Measurements from ENCODE around the gene EXD3.
A peak's percentile ranks its signal among the peaks of the same experiment; 100 is the strongest.
"Not testable (repeated sequence)": the region's sequence is repeated elsewhere in the genome, so short reads cannot be mapped to it uniquely, and the experiment has no call there.

The EXD3 gene

GRCh38 chr9:137382444-137383080 is 40.4 kb downstream of the EXD3 start:
- H3K27me3 Mint-ChIP-seq (ENCODE audit: low read depth): no peaks in the 10 kb centered on the region
- no peak overlapping the region for H3K27ac Mint-ChIP-seq
- H3K4me1 Mint-ChIP-seq (ENCODE audit: low read depth): no peaks in the 10 kb centered on the region
- H3K9me3 Mint-ChIP-seq: no peaks in the 10 kb centered on the region
- H3K4me3 Mint-ChIP-seq: no peak overlapping the region
- H3K36me3 Mint-ChIP-seq (ENCODE audit: low read depth): no peaks in the 10 kb centered on the region

GRCh38 chr9:137381501-137382443 is 41.2 kb downstream of the EXD3 start:
- Mint-ChIP-seq H3K27ac (no peak overlapping the region), H3K4me3 (no peak overlapping the region), H3K27me3 (ENCODE audit: low read depth) (no peaks in the 10 kb centered on the region)

GRCh38 chr9:137380606-137381005 is 42.4 kb downstream of the EXD3 start:
- no peaks in the 10 kb centered on the region for H3K4me1 Mint-ChIP-seq (ENCODE audit: low read depth)
- no peak overlapping the region for H3K27ac Mint-ChIP-seq
- H3K9me3 Mint-ChIP-seq: no peaks in the 10 kb centered on the region
- H3K36me3 Mint-ChIP-seq (ENCODE audit: low read depth): no peaks in the 10 kb centered on the region
- no peaks in the 10 kb centered on the region for H3K27me3 Mint-ChIP-seq (ENCODE audit: low read depth)
- no peak overlapping the region for H3K4me3 Mint-ChIP-seq

More at GRCh38 chr9:137381501-137382443, 41.2 kb downstream of the EXD3 start:
- Mint-ChIP-seq H3K9me3 (no peaks in the 10 kb centered on the region), H3K4me1 (ENCODE audit: low read depth) (no peaks in the 10 kb centered on the region), H3K36me3 (ENCODE audit: low read depth) (no peaks in the 10 kb centered on the region)

GRCh38 chr9:137380171-137380570 is 42.8 kb downstream of the EXD3 start:
- no peaks in the 10 kb centered on the region for H3K9me3 Mint-ChIP-seq
- no peaks in the 10 kb centered on the region for H3K27me3 Mint-ChIP-seq (ENCODE audit: low read depth)
- no peak overlapping the region for H3K27ac Mint-ChIP-seq
- no peak overlapping the region for H3K4me3 Mint-ChIP-seq
- H3K36me3 Mint-ChIP-seq (ENCODE audit: low read depth): no peaks in the 10 kb centered on the region
- H3K4me1 Mint-ChIP-seq (ENCODE audit: low read depth): no peaks in the 10 kb centered on the region

- no peaks in the 10 kb centered on the region for H3K36me3 Mint-ChIP-seq (ENCODE audit: low read depth)
- H3K27ac Mint-ChIP-seq: no peak overlapping the region
- no peaks in the 10 kb centered on the region for H3K27me3 Mint-ChIP-seq (ENCODE audit: low read depth)
- no peaks in the 10 kb centered on the region for H3K4me1 Mint-ChIP-seq (ENCODE audit: low read depth)
- no peak overlapping the region for H3K4me3 Mint-ChIP-seq
- H3K9me3 Mint-ChIP-seq: no peaks in the 10 kb centered on the region
These were observed 43.2 kb downstream of the EXD3 start for GRCh38 chr9:137379761-137380161.

- not testable (repeated sequence) for H3K4me1 Mint-ChIP-seq (ENCODE audit: low read depth); H3K36me3 Mint-ChIP-seq (ENCODE audit: low read depth); H3K27me3 Mint-ChIP-seq (ENCODE audit: low read depth); H3K9me3 Mint-ChIP-seq; H3K4me3 Mint-ChIP-seq
- H3K27ac Mint-ChIP-seq: peak overlapping the region; percentile 1
These were observed 44.1 kb downstream of the EXD3 start for GRCh38 chr9:137378688-137379410.

GRCh38 chr9:137376386-137376785 is 46.6 kb downstream of the EXD3 start:
- Mint-ChIP-seq H3K4me3 (no peak overlapping the region), H3K27ac (no peak overlapping the region), H3K27me3 (ENCODE audit: low read depth) (no peaks in the 10 kb centered on the region), H3K36me3 (ENCODE audit: low read depth) (no peaks in the 10 kb centered on the region), H3K9me3 (no peaks in the 10 kb centered on the region), H3K4me1 (ENCODE audit: low read depth) (no peaks in the 10 kb centered on the region)

- Mint-ChIP-seq H3K9me3 (no peaks in the 10 kb centered on the region), H3K4me1 (ENCODE audit: low read depth) (no peaks in the 10 kb centered on the region), H3K27me3 (ENCODE audit: low read depth) (no peaks in the 10 kb centered on the region), H3K4me3 (no peak overlapping the region), H3K27ac (no peak overlapping the region), H3K36me3 (ENCODE audit: low read depth) (no peaks in the 10 kb centered on the region)
These were observed 47.5 kb downstream of the EXD3 start for GRCh38 chr9:137375321-137376058.

- no peak overlapping the region for H3K27ac Mint-ChIP-seq
- H3K9me3 Mint-ChIP-seq: no peaks in the 10 kb centered on the region
- H3K4me1 Mint-ChIP-seq (ENCODE audit: low read depth): no peaks in the 10 kb centered on the region
- H3K27me3 Mint-ChIP-seq (ENCODE audit: low read depth): no peaks in the 10 kb centered on the region
- no peak overlapping the region for H3K4me3 Mint-ChIP-seq
- H3K36me3 Mint-ChIP-seq (ENCODE audit: low read depth): no peaks in the 10 kb centered on the region
These were observed 48.7 kb downstream of the EXD3 start for GRCh38 chr9:137374131-137374845.

- no peaks in the 10 kb centered on the region for H3K36me3 Mint-ChIP-seq (ENCODE audit: low read depth)
- H3K4me3 Mint-ChIP-seq: no peak overlapping the region
- no peaks in the 10 kb centered on the region for H3K27me3 Mint-ChIP-seq (ENCODE audit: low read depth)
- H3K9me3 Mint-ChIP-seq: no peaks in the 10 kb centered on the region
- no peaks in the 10 kb centered on the region for H3K4me1 Mint-ChIP-seq (ENCODE audit: low read depth)
- no peak overlapping the region for H3K27ac Mint-ChIP-seq
These were observed 49.4 kb downstream of the EXD3 start for GRCh38 chr9:137373611-137373980.

GRCh38 chr9:137372693-137373610 is 50.0 kb downstream of the EXD3 start:
- Mint-ChIP-seq H3K9me3 (no peaks in the 10 kb centered on the region), H3K4me3 (no peak overlapping the region), H3K4me1 (ENCODE audit: low read depth) (no peaks in the 10 kb centered on the region), H3K27ac (no peak overlapping the region), H3K27me3 (ENCODE audit: low read depth) (no peaks in the 10 kb centered on the region), H3K36me3 (ENCODE audit: low read depth) (no peaks in the 10 kb centered on the region)

- H3K4me3 Mint-ChIP-seq: no peak overlapping the region
- no peaks in the 10 kb centered on the region for H3K36me3 Mint-ChIP-seq (ENCODE audit: low read depth)
- no peaks in the 10 kb centered on the region for H3K9me3 Mint-ChIP-seq
- H3K4me1 Mint-ChIP-seq (ENCODE audit: low read depth): no peaks in the 10 kb centered on the region
- no peaks in the 10 kb centered on the region for H3K27me3 Mint-ChIP-seq (ENCODE audit: low read depth)
- H3K27ac Mint-ChIP-seq: no peak overlapping the region
These were observed 50.9 kb downstream of the EXD3 start for GRCh38 chr9:137371946-137372651.
